ENCODE results near the gene STK11IP.

- TF ChIP-seq NFE2L2 (IDR thresholded peaks at IDR 0.05; ENCODE audit: low read depth, low read length) (no peak), MAFK (IDR thresholded peaks at IDR 0.05; ENCODE audit: low read depth, low read length) (no peak), POLR2A (IDR thresholded peaks at IDR 0.05; ENCODE audit: low read depth, low read length) (no peak), ELK1 (IDR thresholded peaks at IDR 0.05; ENCODE audit: borderline replicate concordance, low read depth, low read length) (no peak), CTCF (conservative IDR thresholded peaks at IDR 0.05; ENCODE audit: low read depth, low read length) (no peak), MXI1 (IDR thresholded peaks at IDR 0.05; ENCODE audit: borderline replicate concordance, low read depth, low read length) (no peak), RAD21 (IDR thresholded peaks at IDR 0.05; ENCODE audit: low read length) (no peak), RCOR1 (IDR thresholded peaks at IDR 0.05; ENCODE audit: insufficient replicate concordance, low read length) (no peak), MAZ (IDR thresholded peaks at IDR 0.05; ENCODE audit: borderline replicate concordance, low read depth, low read length) (no peak), RFX5 (IDR thresholded peaks at IDR 0.05; ENCODE audit: low read depth, low read length) (no peak)
Observed at GRCh38 chr2:219554350-219554749, 43.3 kb upstream of the STK11IP start.

All from IMR-90 (cell line).